HG02885 (cell line): Measurements from ENCODE around the gene IL6R.
"Not testable (repeated sequence)": the region's sequence is repeated elsewhere in the genome, so short reads cannot be mapped to it uniquely, and the experiment has no call there.

Experiments
- ATAC-seq: cut with Tn5 transposase; IDR thresholded peaks from one replicate; pipeline ENCODE4 v1.9.1; 2021; ENCODE audit warnings: mild to moderate bottlenecking; ENCODE audit not compliant: unreplicated experiment, poor library complexity

Gene IL6R

GRCh38 chr1:154405747-154406571, 816 bp downstream of the IL6R start:
- ATAC-seq: peak; percentile 10

DNA sequence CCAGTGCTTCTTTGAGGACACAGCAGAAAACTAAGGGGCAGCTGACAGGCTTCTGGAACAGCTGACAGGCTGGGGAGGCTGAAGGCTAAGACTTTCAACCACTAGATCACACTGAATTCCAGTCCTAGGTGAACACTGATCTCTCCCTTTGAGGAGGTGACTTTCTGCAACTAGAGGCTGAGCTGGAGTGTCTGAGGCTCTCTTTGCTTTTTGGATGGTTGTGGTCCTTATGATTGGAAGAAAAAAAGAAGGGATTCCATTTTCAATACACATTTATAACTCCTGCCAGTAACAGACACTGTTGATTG, 1.4 kb downstream of the IL6R start:
- ATAC-seq: no peak

- ATAC-seq: no peak
These were observed 1.7 kb downstream of the IL6R start for GRCh38 chr1:154406886-154407197.

GRCh38 chr1:154407198-154408091, 2.3 kb downstream of the IL6R start:
- peak; percentile 28 for ATAC-seq

- no peak for ATAC-seq
These were observed 3.1 kb downstream of the IL6R start for GRCh38 chr1:154408174-154408777.

DNA sequence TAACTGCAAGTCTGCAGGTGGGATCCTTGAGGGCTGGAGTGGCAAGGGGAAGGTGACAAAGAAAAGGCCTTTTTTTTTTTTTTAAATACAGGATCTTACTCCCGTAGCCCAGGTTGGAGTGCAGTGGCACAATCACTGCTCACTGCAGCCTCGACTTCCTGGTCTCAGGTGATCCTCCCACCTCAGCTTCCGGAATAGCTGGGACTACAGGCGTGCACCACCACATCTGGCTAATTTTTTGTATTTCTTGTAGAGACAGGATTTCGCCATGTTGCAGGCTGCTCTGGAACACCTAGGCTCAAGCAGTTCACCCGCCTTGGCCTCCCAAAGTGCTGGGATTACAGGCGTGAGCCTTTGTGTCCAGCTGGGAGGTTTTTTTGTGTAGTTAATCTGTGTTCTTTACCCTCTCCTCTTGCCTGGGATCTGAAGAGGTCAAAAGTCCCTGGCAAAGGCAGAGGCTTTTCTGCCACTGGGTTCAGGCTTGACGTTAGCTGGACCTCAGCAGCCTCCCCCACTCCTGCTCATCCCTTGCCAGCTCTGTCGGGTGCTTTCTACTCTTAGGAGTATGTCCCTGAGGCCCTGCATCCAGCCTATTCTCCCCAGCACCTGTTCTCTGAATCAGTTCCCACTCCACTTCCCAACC, 5.2 kb downstream of the IL6R start:
- no peak for ATAC-seq

DNA sequence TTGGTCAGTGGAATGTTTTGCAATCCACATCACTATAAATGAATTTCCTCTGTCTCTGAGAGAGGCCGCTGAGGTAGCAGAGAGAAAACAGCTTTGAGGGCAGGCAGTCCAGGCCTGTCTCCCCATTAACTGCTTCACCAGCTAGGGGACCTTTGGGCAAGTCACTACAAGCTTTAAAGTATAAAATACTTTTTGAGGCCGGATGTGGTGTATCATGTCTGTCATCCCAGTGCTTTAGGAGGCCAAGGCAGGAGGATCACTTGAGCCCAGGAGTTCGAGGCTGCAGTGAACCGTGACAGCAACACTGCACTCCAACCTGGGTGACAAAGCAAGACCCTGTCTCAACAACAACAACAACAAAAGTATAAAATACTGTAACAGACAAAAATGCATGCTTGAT, 6.4 kb downstream of the IL6R start:
- ATAC-seq: no peak

DNA sequence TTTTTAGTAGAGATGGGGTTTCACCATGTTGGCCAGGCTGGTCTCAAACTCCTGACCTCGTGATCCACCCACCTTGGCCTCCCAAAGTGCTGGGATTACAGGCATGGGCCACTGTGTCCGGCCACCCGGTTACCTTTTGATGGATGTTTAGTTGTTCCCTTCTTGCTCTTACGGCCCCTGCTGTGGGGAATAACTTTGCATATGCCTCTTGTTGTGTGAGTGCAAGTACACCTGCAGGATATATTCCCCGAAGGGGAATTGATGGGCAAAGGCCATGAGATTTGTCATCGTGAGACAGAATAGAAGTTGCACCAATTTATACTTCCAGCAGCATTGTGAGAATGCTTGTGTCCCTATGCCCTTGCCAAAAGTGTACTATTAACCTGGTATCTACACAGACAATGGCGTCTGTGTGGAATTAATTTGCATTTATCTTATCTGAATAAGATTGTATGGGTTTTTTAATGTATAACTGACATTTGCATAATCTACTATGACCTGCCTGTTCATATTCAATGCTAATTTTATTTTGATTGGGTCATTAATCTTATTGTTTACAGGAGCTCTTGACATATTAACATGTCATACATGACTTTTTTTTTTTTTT, 8.1 kb downstream of the IL6R start:
- no peak for ATAC-seq

DNA sequence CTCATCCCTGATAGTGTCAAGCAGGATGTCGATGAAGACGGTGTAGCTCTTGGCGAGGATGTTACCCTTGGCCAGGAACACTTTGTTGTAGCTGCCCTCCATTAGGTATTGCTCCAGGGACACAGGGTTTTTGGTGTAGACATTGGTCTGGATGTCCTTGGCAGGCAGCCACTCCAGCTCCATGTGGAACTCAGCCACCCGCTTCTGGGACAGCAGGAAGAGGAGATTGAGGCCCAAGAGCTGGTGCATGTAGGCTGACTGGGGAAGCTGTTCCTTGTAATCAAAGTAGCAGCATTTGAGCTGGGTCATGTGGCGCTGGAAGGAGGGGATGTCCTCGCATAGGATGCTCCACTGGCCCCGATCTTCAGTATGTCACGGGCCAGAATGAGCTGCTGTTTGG, 9.5 kb downstream of the IL6R start:
- ATAC-seq: no peak

DNA sequence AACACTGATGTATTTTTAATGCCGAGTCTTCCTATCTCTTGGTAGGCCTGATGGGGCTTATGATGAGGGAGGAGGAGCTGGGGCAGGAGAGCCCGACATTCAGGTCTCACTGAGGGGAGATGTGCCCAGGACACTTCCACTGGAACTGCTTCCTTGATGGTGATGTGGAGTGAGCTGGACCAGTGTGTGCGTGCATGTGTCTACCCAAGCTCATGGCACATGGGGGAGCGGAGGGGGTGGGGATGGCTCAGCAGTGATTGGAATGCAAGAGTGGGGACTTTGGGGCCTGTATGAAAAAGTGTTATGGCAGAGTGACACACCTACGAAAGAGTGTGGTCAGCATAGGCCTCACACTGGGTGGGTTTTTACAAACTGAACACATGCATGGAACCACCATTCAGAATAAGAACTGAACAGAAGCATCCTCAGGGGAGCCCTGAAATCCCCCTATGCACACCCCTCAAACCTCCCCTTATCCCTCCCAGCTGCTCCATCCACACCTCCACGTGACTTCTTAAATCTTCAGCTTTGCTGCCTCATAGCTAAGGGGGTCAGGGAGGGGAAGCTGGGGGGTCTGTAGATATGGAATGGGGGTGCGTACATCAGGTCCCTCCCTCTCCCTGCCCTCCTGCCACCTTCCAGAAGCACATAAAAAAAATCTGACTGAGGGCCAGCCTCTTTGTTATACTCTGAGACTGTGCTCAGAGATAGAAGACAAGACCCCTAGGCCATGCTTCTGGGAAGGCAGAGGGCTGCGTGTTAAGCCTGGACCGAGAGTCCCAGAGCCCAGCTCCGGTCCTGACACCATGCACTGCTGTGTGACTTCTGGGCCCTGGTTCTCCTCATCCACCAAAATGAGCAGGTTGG, 11.6 kb downstream of the IL6R start:
- no peak for ATAC-seq

- no peak for ATAC-seq
These were observed 12.1 kb downstream of the IL6R start for GRCh38 chr1:154417338-154417608.

- ATAC-seq: no peak
These were observed 13.1 kb downstream of the IL6R start for GRCh38 chr1:154418062-154418921.

GRCh38 chr1:154418923-154419619, 13.9 kb downstream of the IL6R start:
- ATAC-seq: no peak

DNA sequence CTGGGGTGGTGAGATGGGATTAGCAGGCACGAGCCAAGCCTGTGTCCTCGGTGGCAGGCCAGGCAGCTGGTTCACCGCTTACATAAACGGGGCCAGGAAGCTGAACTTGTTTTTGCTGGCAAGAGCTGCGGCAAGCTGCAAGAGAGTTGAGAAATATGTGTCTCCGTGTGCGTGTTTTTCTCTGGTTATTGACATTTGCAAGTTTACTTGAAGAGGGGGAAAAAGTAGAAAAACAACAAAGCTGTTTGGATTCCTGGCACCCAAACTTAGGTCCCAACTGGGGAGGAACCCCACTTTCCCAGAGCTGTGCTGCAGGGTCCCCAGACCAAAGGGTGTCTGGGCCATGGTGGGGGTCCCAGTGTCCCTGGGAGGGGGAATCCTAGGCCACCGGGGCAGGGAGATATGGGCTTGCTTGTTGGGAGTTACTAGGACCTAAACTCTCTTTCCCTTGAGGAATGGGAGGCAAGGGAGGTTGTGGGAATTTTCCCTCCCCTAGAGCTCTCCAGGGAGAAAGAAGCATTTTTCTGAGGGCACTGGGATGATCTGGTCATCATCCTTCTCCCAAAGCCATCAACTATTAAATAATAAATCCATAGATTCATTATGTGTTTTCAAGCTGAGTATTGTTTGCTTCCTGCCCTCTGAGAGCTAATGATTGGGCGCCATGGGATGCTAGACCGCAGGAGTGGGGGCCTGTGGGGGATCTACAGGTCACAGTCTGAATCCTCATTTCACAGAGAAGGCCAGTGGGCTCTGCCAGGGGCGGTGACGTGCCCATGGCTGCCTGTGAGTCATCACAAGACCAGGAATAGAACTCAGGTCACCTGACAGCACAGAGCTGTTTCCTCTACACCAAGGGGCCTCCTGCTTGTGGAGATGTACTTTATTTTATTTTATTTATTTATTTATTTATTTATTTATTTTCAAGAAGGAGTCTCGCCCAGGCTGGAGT, 14.8 kb downstream of the IL6R start:
- no peak for ATAC-seq

DNA sequence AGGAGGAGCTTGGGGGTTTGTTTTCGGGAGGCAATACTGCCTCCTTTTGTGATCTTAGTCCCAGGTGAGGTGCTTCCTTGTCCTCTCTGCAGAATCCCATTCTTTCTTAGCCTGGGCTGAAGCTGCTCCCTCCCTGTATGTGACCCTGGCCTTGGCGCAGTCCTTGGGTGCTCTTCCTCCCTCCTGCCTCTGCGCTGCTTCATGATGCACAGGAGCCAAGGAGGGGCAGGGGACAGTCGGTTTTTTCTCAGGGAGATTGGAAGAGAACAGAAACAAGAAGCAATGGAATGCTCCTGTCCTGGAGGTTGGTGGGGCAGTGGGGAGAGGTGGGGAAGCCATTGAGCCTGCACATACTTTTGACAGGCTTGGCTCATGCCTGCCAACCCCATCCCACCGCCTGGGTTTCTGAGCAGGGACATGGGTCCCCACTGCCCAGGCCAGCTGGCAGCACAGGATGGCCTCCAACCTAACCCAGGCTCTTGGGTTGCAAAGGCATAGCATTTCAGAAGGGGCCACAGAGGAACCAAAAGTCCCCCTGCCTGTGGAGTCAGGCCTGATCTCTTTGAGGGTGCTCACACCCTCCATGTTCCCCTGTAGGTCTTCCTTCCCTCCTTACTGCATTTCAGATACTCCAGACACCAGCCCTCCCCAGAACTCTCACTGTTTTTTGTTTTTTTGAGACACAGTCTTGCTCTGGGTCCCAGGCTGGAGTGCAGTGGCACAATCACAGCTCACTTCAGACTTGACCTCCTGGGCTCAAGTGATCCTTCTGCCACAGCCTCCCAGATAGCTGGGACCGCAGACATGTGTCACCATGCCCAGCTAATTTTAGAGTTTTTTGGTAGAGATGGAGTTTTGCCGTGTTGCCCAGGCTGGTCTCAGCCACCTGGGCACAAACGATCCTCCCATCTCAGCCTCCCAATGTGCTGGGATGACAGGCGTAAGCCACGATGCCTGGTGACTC, 16.1 kb downstream of the IL6R start:
- ATAC-seq: no peak

- ATAC-seq: not testable (repeated sequence)
These were observed 16.9 kb downstream of the IL6R start for GRCh38 chr1:154422049-154422448.
